ENCODE data around the gene DPH1.

DPH1 gene

DNA sequence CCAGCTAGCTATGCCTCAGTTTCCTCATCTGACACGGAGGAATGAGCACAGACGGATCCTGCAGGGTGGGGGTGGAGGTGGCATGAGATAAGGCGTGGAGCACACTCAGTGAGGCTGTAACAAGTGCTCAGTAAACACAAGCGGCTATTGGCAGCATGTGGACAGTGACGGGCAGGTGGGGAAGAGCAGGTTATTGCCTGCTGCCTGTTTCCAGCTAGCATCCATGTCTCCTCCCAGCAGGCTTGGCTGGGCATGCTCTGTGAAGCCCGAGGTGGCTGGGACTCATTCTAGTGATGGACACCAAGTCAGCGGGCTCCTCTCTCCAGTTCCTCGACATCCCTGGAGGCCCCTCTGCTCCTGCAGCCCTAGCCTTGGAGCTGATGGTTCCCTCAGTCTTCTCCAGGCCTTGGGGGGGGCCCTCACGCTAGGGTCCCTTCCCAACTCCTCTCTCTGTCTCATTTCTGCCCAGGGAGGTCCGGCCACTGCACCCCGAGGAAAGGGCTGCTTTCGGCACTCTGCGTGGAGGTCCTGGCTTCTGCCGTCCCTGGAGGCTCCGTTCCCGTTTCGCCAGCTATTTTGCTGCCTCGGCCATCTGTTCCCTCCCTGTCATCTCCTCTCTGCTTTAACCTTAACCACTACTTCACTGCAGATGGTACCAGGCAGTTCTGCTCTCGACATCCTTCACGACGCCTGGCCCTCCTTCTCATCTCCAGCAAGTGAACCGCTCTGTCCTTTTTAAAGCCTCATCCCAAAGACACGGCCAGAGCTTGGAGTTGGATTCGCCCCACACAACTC is 11.0 kb upstream of the DPH1 start:
- H3K9ac ChIP-seq (ENCODE audit: low read depth in 1 of 2, low read length in 2 of 2): no peak overlapping the region
- peaks cover 0 to 2% of the 10 kb centered on the region in 2 donors for H3K4me1 ChIP-seq (ENCODE audit: control insufficient read depth in 2 of 2, insufficient read depth in 2 of 2, low read length in 2 of 2)
- no peak overlapping the region for H3K4me3 ChIP-seq (ENCODE audit: low read length in 2 of 2)
- no peaks in the 10 kb centered on the region for H3K9me3 ChIP-seq (ENCODE audit: control insufficient read depth in 2 of 2, low read length in 2 of 2)
- no peaks in the 10 kb centered on the region for H3K36me3 ChIP-seq (ENCODE audit: control insufficient read depth in 2 of 2, insufficient read depth in 2 of 2, low read length in 2 of 2)
- peaks cover 14 to 22% of the 10 kb centered on the region in 2 donors for H3K27me3 ChIP-seq (ENCODE audit: control insufficient read depth in 2 of 2, insufficient read depth in 2 of 2, low read length in 2 of 2)
- H3K27ac ChIP-seq (ENCODE audit: low read depth in 2 of 2, low read length in 2 of 2): no peak overlapping the region

DNA sequence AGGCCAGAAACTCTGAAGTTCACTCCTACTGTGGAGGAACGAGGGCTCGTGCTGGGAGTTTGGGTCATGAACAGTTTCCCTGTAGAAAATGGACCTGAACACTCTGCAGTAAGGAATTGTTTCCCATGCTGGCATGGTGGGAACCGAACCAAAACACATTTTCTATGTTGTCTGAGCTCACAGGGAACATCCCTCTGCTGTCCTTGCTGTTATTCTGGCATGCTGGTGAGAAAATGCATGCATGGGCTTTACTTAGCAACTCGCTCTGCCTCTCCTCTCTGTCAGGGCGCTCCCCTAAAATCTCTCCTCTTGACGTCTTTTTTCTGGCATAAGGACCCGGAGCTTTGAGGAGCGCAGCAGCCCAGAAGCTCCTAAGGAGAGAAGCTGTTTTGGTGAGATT is 10.2 kb upstream of the DPH1 start:
- peaks cover 2 to 10% of the 10 kb centered on the region in 2 donors for H3K4me1 ChIP-seq (ENCODE audit: control insufficient read depth in 2 of 2, insufficient read depth in 2 of 2, low read length in 2 of 2)
- H3K36me3 ChIP-seq (ENCODE audit: control insufficient read depth in 2 of 2, insufficient read depth in 2 of 2, low read length in 2 of 2): no peaks in the 10 kb centered on the region
- no peak overlapping the region for H3K9ac ChIP-seq (ENCODE audit: low read depth in 1 of 2, low read length in 2 of 2)
- H3K9me3 ChIP-seq (ENCODE audit: control insufficient read depth in 2 of 2, low read length in 2 of 2): no peaks in the 10 kb centered on the region
- peaks cover 14 to 27% of the 10 kb centered on the region in 2 donors for H3K27me3 ChIP-seq (ENCODE audit: control insufficient read depth in 2 of 2, insufficient read depth in 2 of 2, low read length in 2 of 2)
- no peak overlapping the region for H3K4me3 ChIP-seq (ENCODE audit: low read length in 2 of 2)
- no peak overlapping the region for H3K27ac ChIP-seq (ENCODE audit: low read depth in 2 of 2, low read length in 2 of 2)

- Histone ChIP-seq H3K27me3 (ENCODE audit: control insufficient read depth in 2 of 2, insufficient read depth in 2 of 2, low read length in 2 of 2) (peaks cover 15 to 30% of the 10 kb centered on the region in 2 donors), H3K4me3 (ENCODE audit: low read length in 2 of 2) (no peak overlapping the region), H3K4me1 (ENCODE audit: control insufficient read depth in 2 of 2, insufficient read depth in 2 of 2, low read length in 2 of 2) (peaks cover 4 to 14% of the 10 kb centered on the region in 2 donors), H3K27ac (ENCODE audit: low read depth in 2 of 2, low read length in 2 of 2) (no peak overlapping the region), H3K36me3 (ENCODE audit: control insufficient read depth in 2 of 2, insufficient read depth in 2 of 2, low read length in 2 of 2) (no peaks in the 10 kb centered on the region), H3K9ac (ENCODE audit: low read depth in 1 of 2, low read length in 2 of 2) (no peak overlapping the region), H3K9me3 (ENCODE audit: control insufficient read depth in 2 of 2, low read length in 2 of 2) (no peaks in the 10 kb centered on the region)
Observed at GRCh38 chr17:2020721-2021120, 9.2 kb upstream of the DPH1 start.

- no peaks in the 10 kb centered on the region for H3K36me3 ChIP-seq (ENCODE audit: control insufficient read depth in 2 of 2, insufficient read depth in 2 of 2, low read length in 2 of 2)
- H3K4me1 ChIP-seq (ENCODE audit: control insufficient read depth in 2 of 2, insufficient read depth in 2 of 2, low read length in 2 of 2): peaks cover 5 to 15% of the 10 kb centered on the region in 2 donors
- H3K27ac ChIP-seq (ENCODE audit: low read depth in 2 of 2, low read length in 2 of 2): no peak overlapping the region
- no peak overlapping the region for H3K9ac ChIP-seq (ENCODE audit: low read depth in 1 of 2, low read length in 2 of 2)
- H3K4me3 ChIP-seq (ENCODE audit: low read length in 2 of 2): no peak overlapping the region
- H3K27me3 ChIP-seq (ENCODE audit: control insufficient read depth in 2 of 2, insufficient read depth in 2 of 2, low read length in 2 of 2): peaks cover 21 to 26% of the 10 kb centered on the region in 2 donors
- no peaks in the 10 kb centered on the region for H3K9me3 ChIP-seq (ENCODE audit: control insufficient read depth in 2 of 2, low read length in 2 of 2)
Observed at GRCh38 chr17:2022647-2023240, 7.2 kb upstream of the DPH1 start.

- H3K9me3 ChIP-seq (ENCODE audit: control insufficient read depth in 2 of 2, low read length in 2 of 2): no peaks in the 10 kb centered on the region
- no peaks in the 10 kb centered on the region for H3K36me3 ChIP-seq (ENCODE audit: control insufficient read depth in 2 of 2, insufficient read depth in 2 of 2, low read length in 2 of 2)
- no peak overlapping the region for H3K27ac ChIP-seq (ENCODE audit: low read depth in 2 of 2, low read length in 2 of 2)
- H3K4me3 ChIP-seq (ENCODE audit: low read length in 2 of 2): no peak overlapping the region
- H3K27me3 ChIP-seq (ENCODE audit: control insufficient read depth in 2 of 2, insufficient read depth in 2 of 2, low read length in 2 of 2): peaks cover 21 to 25% of the 10 kb centered on the region in 2 donors
- H3K9ac ChIP-seq (ENCODE audit: low read depth in 1 of 2, low read length in 2 of 2): no peak overlapping the region
- H3K4me1 ChIP-seq (ENCODE audit: control insufficient read depth in 2 of 2, insufficient read depth in 2 of 2, low read length in 2 of 2): peaks cover 5 to 15% of the 10 kb centered on the region in 2 donors
Observed at GRCh38 chr17:2023256-2023655, 6.7 kb upstream of the DPH1 start.

DNA sequence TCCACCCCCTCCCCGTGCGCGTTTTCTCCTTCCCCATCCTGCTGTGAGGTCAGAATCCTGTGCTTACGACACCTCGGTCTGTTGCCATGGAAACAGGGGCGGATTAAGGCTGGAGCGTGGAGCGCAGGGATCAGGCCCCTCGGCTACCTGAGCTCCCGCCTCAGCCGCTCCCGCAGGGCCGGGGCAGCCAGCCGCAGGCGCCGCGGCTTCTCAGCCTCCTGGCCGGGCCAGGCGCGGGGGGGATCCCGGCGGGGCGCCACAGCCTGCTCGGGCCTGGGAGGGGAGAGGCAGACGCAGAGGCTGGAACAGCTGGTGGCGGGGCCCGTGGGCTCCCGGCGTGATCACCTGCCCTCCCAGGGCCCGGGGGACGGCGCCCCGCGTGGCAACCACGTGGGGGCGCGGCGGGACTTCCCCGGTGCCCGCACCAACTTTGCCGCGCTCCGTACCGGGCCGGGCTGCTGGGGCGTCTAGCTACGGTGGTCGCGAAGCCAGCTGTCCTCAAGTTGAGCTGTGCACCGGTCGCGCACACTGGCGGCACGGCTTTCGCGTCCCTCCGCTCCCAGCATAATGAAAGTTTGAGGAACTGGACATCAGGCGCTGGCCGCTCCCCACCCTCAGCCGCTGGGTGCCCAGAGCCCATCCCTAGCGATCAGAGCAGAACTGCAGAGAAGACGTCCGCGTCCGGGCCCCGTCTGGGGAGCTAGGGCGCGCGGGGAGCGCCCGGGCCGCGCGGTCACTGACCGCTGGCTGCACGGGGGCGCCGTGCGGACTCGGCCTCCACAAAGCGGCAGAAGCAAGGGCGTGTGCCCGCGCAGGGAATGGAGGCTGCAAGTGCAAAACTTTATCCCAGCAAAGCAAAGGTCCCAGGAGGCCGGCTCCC is 6.0 kb upstream of the DPH1 start:
- H3K4me3 ChIP-seq (ENCODE audit: low read length in 2 of 2): peak overlapping the region; percentile 17 to 41
- H3K9ac ChIP-seq (ENCODE audit: low read depth in 1 of 2, low read length in 2 of 2): no peak overlapping the region
- H3K9me3 ChIP-seq (ENCODE audit: control insufficient read depth in 2 of 2, low read length in 2 of 2): no peaks in the 10 kb centered on the region
- H3K27ac ChIP-seq (ENCODE audit: low read depth in 2 of 2, low read length in 2 of 2): no peak overlapping the region
- peaks cover 21 to 24% of the 10 kb centered on the region in 2 donors for H3K27me3 ChIP-seq (ENCODE audit: control insufficient read depth in 2 of 2, insufficient read depth in 2 of 2, low read length in 2 of 2)
- H3K36me3 ChIP-seq (ENCODE audit: control insufficient read depth in 2 of 2, insufficient read depth in 2 of 2, low read length in 2 of 2): no peaks in the 10 kb centered on the region
- H3K4me1 ChIP-seq (ENCODE audit: control insufficient read depth in 2 of 2, insufficient read depth in 2 of 2, low read length in 2 of 2): peaks cover 5 to 15% of the 10 kb centered on the region in 2 donors

DNA sequence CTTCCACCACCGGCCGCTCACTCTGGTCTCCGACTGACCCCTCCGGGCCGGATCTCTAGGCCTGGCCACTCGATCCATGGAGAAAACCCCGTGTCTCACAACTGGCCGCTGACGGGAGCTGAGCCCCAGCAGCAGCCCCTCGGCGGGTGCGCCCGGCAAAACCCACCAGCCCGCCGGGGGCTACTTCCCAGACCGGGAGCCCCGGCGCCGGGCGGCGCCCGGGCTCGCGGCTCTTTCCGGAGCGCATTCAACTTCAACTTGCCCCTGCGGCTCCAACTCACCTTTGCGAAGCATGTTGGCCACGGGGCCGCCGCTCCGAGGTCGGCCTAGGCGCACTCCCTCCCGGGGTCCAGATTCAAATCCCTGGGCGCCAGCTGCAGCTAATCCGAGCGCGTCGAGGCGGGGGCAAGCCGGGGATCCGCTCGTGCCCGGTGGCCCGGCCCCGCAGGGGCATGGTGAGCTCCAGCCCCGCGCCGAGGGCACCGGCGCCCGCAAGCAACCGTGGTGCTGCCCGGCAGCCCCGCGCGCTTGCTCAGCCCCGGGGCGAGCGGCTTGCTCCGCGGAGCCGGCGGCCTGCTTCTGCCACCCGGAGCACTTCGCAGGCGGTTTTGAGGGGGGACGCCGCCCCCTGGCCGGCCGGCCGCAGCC is 5.3 kb upstream of the DPH1 start:
- Histone ChIP-seq H3K27me3 (ENCODE audit: control insufficient read depth in 2 of 2, insufficient read depth in 2 of 2, low read length in 2 of 2) (peaks cover 19 to 24% of the 10 kb centered on the region in 2 donors), H3K27ac (ENCODE audit: low read depth in 2 of 2, low read length in 2 of 2) (no peak overlapping the region)

DNA sequence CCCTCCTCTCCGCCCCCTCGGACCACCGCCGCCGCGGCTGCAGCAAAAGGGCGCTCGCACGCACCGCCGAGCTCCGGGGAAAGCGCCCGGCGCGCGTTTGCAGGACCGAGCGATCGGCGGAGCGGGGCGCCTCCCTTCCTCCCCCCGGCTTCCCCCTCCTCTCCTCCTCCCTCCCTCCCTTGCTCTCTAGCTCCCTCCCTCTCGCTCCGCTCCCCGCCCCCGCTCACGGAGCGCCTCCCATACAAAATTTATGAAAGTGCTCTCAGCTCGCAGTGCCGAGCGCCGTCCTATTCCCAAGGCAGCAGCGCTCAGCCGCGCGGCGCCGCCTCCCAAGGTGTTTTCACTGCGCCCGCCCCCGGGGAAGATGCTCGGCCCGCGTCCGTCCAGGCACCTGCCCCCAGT is 4.7 kb upstream of the DPH1 start, which contains the start of gene RTN4RL1:
Gene RTN4RL1 (minus strand): TSS at position 115 of the 402 bp plus-strand sequence. CDS start 469 bp downstream, outside the sequence.
- Histone ChIP-seq H3K27ac (ENCODE audit: low read depth in 2 of 2, low read length in 2 of 2) (no peak within 1 kb of the TSS), H3K4me1 (ENCODE audit: control insufficient read depth in 2 of 2, insufficient read depth in 2 of 2, low read length in 2 of 2) (peaks cover 7 to 15% of the 10 kb centered on the region in 2 donors), H3K9ac (ENCODE audit: low read depth in 1 of 2, low read length in 2 of 2) (no peak within 1 kb of the TSS), H3K9me3 (ENCODE audit: control insufficient read depth in 2 of 2, low read length in 2 of 2) (no peaks in the 10 kb centered on the region), H3K4me3 (ENCODE audit: low read length in 2 of 2) (peak within 1 kb of the TSS; percentile 41 to 53), H3K27me3 (ENCODE audit: control insufficient read depth in 2 of 2, insufficient read depth in 2 of 2, low read length in 2 of 2) (peaks cover 19 to 24% of the 10 kb centered on the region in 2 donors), H3K36me3 (ENCODE audit: control insufficient read depth in 2 of 2, insufficient read depth in 2 of 2, low read length in 2 of 2) (no peaks in the 10 kb centered on the region)

More for the DNA sequence above, 5.3 kb upstream of the DPH1 start:
- Histone ChIP-seq H3K36me3 (ENCODE audit: control insufficient read depth in 2 of 2, insufficient read depth in 2 of 2, low read length in 2 of 2) (no peaks in the 10 kb centered on the region), H3K4me3 (ENCODE audit: low read length in 2 of 2) (peak overlapping the region; percentile 41 to 53), H3K4me1 (ENCODE audit: control insufficient read depth in 2 of 2, insufficient read depth in 2 of 2, low read length in 2 of 2) (peaks cover 5 to 15% of the 10 kb centered on the region in 2 donors), H3K9me3 (ENCODE audit: control insufficient read depth in 2 of 2, low read length in 2 of 2) (no peaks in the 10 kb centered on the region), H3K9ac (ENCODE audit: low read depth in 1 of 2, low read length in 2 of 2) (no peak overlapping the region)

DNA sequence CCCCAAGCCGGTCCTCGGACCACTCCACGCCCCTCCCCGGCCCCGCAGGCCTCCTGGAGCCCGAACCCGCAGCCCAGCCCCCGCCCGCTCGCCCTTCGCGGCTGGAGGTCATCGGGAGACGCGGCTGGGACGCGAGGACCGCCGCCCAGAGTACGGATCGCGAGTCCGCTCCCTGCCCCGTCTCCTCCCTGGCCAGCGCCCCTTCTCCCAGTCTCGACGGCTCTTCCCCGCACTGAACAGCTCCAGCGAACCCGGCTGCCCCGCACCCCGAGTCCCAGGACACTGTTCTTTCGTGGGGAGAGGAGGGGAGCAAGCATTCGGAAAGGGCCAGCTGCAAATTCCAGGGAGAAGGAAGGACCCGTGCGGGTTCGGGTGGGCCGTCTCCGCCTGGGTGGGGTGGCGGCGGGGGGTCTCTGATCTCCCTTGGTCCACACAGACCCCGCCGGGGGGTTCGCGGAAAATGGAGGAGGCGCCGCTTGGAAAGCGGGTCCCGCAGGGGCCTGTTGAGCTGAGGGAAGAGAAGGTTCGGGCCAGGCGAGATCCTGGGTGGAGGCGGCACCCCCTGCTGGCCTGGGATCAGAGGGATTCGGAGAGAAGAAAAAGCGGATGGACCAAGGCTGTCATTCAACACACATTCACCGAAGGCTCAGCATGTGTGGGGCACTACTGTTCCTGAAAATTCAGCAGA is 4.2 kb upstream of the DPH1 start:
- Histone ChIP-seq H3K9me3 (ENCODE audit: control insufficient read depth in 2 of 2, low read length in 2 of 2) (no peaks in the 10 kb centered on the region), H3K9ac (ENCODE audit: low read depth in 1 of 2, low read length in 2 of 2) (no peak overlapping the region), H3K27ac (ENCODE audit: low read depth in 2 of 2, low read length in 2 of 2) (no peak overlapping the region), H3K27me3 (ENCODE audit: control insufficient read depth in 2 of 2, insufficient read depth in 2 of 2, low read length in 2 of 2) (peaks cover 19 to 24% of the 10 kb centered on the region in 2 donors), H3K4me1 (ENCODE audit: control insufficient read depth in 2 of 2, insufficient read depth in 2 of 2, low read length in 2 of 2) (peaks cover 10 to 17% of the 10 kb centered on the region in 2 donors), H3K36me3 (ENCODE audit: control insufficient read depth in 2 of 2, insufficient read depth in 2 of 2, low read length in 2 of 2) (no peaks in the 10 kb centered on the region), H3K4me3 (ENCODE audit: low read length in 2 of 2) (peak overlapping the region in 1 of 2 donors; percentile 53)

Data from mucosa of rectum (tissue), 2 donors.